ENCODE measurements around the gene RBM42.
A peak's percentile ranks its signal among the peaks of the same experiment; 100 is the strongest.
"Not testable (repeated sequence)": the region's sequence is repeated elsewhere in the genome, so short reads cannot be mapped to it uniquely, and the experiment has no call there.

The RBM42 gene

GRCh38 chr19:35628565-35629331, at the start of gene RBM42:
Gene RBM42, plus strand, starts transcription at chr19:35629036. Its CDS starts 118 bp downstream, at chr19:35629154.
- DNase-seq (ENCODE audit: low spot score): peak; percentile 99

DNA sequence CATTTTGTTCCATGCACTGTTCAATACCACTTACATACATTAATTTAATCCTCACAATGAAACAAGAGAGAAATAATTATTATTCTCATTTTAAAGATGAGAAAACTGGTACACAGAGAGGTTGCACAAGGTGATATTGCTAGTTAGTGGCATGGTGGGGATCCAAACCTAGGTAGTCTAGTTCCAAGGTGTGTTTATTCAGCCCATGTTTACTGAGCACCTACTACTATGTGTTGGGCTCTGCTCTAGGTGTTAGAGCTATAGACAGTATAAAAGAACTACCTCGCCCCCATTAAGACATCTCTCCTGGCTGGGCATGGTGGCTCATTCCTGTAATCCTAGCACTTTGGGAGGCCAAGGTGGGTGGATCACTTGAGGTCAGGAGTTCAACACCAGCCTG, 46.1 kb upstream of the RBM42 start:
- DNase-seq (ENCODE audit: low spot score): no peak

DNA sequence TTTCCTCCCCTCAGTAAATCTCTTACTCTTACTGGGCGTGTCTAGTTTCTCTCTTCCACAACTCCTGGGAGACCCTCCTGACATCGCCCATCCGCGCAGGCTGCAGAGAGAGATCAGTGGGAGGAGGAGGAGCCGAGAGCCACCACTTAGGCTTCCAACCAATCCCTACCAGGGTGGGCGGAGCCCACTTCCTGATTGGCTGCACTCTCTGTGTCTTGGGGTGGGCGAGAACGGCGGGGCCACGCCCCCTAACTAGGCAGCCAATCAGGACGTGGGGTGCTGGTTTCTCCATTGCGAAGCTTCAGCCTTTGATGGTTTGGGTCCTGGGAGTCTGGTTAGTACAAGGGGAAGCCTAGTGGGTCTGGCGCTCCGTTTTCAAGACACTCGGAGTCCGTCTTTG, 43.0 kb upstream of the RBM42 start, which contains the start of gene PMIS2:
Gene PMIS2, plus strand, starts transcription at position 326 of the 400 bp plus-strand sequence. CDS start 87 bp downstream, outside the sequence.
- no peak for DNase-seq (ENCODE audit: low spot score)

DNA sequence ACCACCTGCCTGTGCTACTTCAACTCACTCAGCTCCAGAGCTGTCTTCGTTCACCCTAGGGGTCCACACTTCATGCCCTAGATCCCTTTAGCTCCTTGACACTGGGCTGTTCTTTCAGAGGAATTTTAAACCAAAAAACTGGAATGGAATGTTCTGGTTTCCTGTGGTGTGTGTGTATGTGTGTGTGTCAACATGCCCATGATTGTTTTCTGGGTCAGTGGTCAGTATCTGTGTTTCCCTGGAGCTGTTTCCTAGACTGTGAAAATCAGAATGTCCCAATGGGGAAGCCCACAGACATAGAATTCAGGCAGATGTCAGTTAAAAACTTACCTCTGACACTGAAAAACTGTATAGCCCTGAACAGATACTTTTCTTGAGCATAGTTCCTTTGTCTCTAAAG, 41.5 kb upstream of the RBM42 start:
- DNase-seq (ENCODE audit: low spot score): no peak

DNA sequence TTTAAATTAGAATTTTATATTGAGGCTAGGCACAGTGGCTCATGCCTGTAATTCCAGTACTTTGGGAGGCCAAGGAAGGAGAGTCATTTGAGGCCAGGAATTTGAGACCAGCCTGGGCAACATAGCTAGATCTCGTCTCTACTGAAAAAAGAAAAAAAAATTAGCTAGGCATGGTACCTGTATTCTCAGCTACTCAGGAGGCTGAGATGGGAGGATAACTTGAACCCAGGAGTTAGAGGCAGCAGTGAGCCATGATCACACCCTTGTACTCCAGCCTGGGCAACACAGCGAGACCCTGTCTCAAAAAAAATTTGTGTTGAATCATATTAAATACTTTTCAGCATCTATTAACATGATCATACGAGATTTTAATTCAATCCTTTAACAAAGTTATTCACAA, 38.0 kb upstream of the RBM42 start:
- no peak for DNase-seq (ENCODE audit: low spot score)

DNA sequence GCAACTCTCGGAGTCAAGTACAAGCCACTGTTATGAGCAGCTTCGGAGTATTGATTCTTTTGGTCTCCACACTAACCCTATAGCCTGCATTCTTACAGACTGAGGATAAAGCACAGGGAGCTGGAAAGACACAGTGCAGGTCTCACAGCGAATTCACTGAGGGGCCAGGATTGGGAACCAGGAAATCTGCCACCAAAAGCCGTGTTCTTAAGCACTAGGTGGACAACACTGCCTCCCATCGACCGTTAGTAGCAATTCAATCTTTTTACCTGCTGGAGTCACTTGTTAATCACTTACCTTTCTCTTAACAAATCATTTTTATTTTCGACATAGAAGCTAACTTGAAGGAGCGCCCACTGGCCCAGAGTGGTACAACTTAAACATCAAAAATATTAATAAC, 36.6 kb upstream of the RBM42 start:
- DNase-seq (ENCODE audit: low spot score): no peak

DNA sequence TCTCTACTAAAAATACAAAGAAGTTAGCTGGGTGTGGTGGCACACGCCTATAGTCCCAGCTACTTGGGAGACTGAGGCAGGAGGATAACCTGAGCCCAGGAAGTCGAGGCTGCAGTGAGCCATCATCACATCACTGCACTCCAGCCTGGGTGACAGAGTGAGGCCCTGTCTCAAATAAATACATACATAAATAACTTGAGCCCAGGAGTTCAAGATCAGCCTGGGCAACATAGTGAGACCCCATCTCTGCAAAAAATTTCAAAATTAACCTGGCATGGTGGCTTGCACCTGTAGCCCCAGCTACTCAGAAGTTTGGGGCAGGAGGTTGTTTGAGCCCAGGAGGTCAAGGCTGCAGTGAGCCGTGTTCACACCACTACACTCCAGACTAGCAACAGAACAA, 33.8 kb upstream of the RBM42 start:
- DNase-seq (ENCODE audit: low spot score): not testable (repeated sequence)

DNA sequence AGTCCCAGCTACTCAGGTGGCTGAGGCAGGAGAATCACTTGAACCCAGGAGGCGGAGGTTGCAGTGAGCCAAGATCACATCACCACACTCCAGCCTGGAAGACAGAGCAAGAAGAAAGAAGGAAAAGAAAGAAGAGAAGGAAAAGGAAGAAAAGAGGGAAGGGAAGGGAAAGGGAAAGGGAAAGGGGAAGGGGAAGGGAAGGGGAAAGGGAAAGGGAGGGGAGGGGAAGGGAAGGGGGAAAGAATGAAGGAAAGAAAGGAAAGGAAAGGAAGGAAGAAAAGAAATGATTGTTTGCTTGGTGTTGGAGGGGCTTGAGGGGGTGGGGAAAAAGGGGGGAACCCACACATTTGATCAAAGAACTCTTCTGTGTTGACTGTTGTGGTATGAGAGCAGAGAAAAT, 32.9 kb upstream of the RBM42 start:
- no peak for DNase-seq (ENCODE audit: low spot score)

DNA sequence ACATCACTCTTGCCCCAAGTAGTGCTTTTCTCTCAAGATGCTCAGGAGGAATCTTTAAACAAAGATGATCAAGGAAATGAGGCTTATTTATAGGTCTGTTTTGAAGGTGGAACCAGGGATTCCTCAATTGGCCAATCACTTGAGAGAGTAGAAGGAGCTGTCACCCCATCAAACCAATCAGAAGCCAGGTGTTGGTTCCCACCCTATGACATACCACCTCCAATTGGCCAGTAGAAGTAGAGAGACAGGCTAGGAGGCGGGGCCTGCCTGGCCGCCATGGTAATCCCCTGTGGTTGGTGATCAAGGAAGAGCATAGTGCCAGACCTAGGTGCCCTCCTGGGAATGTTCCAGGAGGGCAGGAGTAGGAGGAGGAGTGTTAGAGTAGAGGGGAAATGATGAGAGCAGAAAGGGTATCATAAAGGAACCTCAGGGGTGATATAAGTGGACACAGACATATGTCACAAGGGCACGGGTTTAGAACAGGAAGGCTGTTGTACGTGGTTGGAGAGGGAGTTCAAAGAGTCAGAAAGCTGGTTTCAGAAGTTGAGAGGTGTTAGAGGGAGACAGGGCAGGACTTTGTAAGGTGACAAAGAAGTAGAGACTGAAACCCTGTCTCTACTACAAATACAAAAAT, 32.4 kb upstream of the RBM42 start:
- no peak for DNase-seq (ENCODE audit: low spot score)

DNA sequence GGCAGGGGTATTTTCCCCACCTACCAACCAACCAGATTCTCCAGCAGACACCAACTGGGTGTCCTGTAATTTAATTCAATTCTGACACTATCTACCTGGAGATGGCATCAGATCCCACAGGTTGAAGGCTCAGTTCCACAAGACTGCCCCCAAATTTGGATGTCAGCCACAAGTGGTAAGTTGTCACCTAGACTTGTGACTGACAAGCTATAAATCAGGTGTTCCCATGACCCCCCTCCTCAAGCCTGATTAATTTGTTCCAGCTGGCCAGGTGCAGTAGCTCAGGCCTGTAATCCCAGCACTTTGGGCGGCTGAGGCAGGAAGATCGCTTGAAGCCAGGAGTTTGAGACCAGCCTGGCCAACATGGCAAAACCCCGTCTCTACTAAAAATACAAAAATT, 26.9 kb upstream of the RBM42 start:
- DNase-seq (ENCODE audit: low spot score): no peak

- not testable (repeated sequence) for DNase-seq (ENCODE audit: low spot score)
Measured at GRCh38 chr19:35604436-35604835, 24.4 kb upstream of the RBM42 start.

GRCh38 chr19:35607170-35607569, 21.7 kb upstream of the RBM42 start:
- not testable (repeated sequence) for DNase-seq (ENCODE audit: low spot score)

DNA sequence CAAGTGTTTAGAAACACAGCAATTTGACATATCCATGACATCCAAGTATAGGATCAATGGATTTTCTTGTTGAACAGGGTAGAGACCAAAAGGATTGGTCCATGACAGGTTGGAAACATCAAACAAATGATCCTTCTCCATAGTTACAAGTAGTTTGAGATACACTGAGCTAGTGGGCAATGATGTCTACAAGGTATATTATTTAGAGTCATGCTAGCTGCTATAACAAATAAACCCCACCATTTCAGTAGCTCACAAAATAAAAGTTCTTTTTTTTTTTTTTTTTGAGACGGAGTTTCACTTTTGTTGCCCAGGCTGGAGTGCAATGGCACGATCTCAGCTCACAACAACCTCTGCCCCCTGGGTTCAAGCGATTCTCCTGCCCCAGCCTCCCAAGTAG, 21.2 kb upstream of the RBM42 start:
- no peak for DNase-seq (ENCODE audit: low spot score)

DNA sequence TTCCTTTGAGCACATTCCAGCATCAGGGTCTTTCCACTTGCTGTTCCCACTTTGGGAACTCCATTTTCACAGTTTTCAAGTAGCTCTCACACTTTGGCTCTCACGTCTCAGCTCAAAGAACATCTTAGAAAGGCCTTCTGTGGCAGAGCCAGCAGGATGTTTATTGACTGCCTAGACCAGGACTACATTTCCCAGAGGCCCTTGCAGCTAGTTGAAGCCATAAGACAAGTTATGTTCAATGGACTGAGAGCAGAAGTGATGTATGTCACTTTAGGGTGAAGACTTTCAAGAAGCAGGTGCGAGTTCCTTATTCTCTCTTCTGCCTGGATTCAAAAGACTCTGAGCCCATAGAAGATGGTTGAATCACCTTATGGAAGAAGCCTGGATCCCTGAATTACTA, 20.6 kb upstream of the RBM42 start:
- no peak for DNase-seq (ENCODE audit: low spot score)

- no peak for DNase-seq (ENCODE audit: low spot score)
Measured at GRCh38 chr19:35609851-35610353, 18.9 kb upstream of the RBM42 start.

DNA sequence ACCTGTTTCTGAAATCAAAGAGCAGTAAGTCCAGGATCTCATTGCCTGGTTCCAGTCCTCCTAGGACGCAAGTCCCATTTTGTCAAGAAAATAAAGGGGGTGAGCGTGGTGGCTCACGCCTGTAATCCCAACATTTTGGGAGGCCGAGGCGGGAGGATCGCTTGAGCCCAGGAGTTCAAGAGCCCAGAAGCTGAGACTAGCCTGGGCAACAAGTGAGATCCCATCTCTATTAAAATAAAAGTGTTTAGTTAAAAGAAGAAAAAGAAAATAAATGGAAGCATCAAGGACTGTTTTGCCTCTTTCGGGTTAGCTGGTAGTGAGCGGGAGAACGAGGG, 16.6 kb upstream of the RBM42 start:
- no peak for DNase-seq (ENCODE audit: low spot score)

- peak; percentile 92 for DNase-seq (ENCODE audit: low spot score)
Measured at GRCh38 chr19:35612559-35613321, 16.1 kb upstream of the RBM42 start, which contains the start of gene HAUS5. Gene HAUS5, plus strand, starts transcription at chr19:35612735. Its CDS starts 60 bp downstream, at chr19:35612795.

DNA sequence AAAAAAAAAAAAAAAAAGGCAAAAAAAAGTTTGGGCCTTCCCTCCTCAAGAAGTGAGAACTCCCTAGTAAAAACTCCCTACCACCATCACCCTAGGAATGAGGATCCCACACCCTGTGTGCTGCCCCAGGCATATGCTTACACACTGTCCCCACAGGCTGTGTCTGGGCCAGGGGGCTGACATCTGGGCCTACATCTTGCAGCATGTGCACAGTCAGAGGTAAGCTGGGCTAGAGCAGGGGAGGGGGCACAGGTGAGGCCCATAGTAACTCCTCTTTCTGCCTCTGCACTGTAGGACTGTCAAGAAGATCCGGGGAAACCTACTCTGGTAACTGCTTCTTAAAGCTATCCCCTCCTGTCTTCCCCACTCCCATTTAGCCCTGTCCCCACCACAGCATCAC, 15.3 kb upstream of the RBM42 start:
- DNase-seq (ENCODE audit: low spot score): no peak

DNA sequence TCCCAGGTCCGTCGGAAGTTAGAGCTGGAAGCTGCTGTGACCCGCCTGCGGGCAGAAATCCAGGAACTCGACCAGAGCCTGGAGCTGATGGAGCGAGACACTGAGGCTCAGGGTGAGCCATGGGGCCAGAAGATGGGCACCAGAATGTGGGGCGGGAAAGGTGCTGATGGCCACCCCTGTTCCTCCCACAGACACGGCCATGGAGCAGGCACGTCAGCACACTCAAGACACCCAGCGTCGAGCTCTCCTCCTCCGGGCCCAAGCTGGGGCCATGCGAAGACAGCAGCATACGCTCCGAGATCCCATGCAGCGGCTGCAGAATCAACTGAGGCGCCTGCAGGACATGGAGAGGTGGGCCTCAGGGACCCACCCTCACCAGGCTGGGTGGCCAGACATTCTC, 13.8 kb upstream of the RBM42 start:
- DNase-seq (ENCODE audit: low spot score): no peak

DNA sequence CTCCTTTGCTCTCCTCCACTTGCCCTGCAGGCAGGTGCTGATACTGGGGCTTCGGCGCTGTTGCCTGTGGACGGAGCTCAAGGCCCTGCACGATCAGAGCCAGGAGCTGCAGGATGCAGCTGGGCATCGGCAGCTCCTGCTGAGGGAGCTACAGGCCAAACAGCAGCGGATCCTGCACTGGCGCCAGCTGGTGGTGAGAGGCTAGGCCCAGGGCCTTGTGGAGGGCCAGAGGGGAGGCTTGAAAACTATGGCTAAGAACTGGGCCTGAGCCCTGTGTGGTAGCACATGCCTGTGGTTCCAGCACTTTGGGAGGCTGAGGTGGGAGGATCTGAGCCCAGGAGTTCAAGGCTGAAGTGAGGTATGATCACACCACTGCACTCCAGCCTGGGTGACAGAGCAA, 10.0 kb upstream of the RBM42 start:
- no peak for DNase-seq (ENCODE audit: low spot score)

DNA sequence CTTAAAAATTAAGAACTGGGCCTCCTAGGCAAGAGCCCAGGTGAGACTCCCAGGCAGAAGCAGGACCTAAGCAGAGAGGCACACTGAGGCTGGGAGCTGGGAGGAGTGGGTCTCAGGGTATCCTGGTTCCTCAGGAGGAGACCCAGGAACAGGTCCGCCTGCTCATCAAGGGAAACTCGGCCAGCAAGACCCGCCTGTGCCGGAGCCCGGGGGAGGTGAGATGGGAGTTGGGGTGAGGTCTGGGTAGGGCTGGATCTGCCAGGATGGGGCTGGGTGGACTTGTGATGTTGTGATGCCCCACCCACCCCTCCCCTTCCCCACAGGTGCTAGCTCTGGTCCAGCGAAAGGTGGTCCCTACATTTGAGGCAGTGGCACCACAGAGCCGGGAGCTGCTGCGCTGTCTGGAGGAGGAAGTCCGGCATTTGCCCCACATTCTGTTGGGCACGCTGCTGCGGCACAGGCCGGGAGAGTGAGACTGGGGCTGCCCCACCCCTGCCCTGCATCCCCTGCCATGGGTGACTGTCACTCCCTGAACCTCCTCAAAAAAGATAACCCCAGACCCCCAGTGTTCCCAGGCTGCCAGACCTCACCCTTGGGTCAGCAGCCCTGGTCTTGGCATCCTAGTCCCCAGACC, 9.4 kb upstream of the RBM42 start:
- no peak for DNase-seq (ENCODE audit: low spot score)

DNA sequence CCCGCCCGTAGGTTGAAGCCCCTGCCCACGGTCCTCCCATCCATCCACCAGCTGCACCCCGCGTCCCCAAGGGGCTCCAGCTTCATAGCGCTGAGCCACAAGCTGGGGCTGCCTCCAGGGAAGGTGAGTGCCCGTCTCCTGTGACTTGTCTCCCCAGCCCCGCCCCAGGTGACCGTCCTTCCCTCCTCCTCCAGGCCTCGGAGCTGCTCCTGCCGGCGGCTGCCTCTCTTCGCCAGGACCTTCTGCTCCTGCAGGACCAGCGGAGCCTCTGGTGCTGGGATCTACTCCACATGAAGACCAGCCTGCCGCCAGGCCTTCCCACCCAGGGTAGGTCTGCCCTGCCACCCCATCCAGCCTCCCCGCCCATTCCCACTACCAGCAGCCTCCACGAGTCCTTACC, 8.8 kb upstream of the RBM42 start:
- DNase-seq (ENCODE audit: low spot score): no peak
